ENCODE results near the gene ARHGEF19.
A peak's percentile ranks its signal among the peaks of the same experiment; 100 is the strongest.
"Not testable (repeated sequence)": the region's sequence is repeated elsewhere in the genome, so short reads cannot be mapped to it uniquely, and the experiment has no call there.

The ARHGEF19 gene

GRCh38 chr1:16215882-16216753 is 3.7 kb upstream of the ARHGEF19 start:
- TF ChIP-seq CTCF (IDR thresholded peaks at IDR 0.05; ENCODE audit: borderline replicate concordance, control extremely low read depth, extremely low read depth, insufficient read depth, missing control alignments), result no peak
- peak; percentile 84 for DNase-seq (ENCODE audit: low spot score)

GRCh38 chr1:16215240-16215639 is 2.8 kb upstream of the ARHGEF19 start:
- DNase-seq (ENCODE audit: low spot score); in situ Hi-C loops (cut with MboI; ENCODE audit: low sequenced_read_pairs, unreplicated experiment): not testable (repeated sequence)

More at GRCh38 chr1:16215882-16216753, 3.7 kb upstream of the ARHGEF19 start:
- in situ Hi-C loops (cut with MboI; ENCODE audit: low sequenced_read_pairs, unreplicated experiment), result no loop called here

- in situ Hi-C loops (cut with MboI; ENCODE audit: low sequenced_read_pairs, unreplicated experiment); DNase-seq (ENCODE audit: low spot score): not testable (repeated sequence)
Observed at GRCh38 chr1:16213544-16213943, 1.1 kb upstream of the ARHGEF19 start.

- TF ChIP-seq CTCF (IDR thresholded peaks at IDR 0.05; ENCODE audit: borderline replicate concordance, control extremely low read depth, extremely low read depth, insufficient read depth, missing control alignments), result no peak
- DNase-seq (ENCODE audit: low spot score), result no peak
- in situ Hi-C loops (cut with MboI; ENCODE audit: low sequenced_read_pairs, unreplicated experiment), result no loop called here
Observed at GRCh38 chr1:16213013-16213412, 561 bp upstream of the ARHGEF19 start.

- no peak for TF ChIP-seq CTCF (IDR thresholded peaks at IDR 0.05; ENCODE audit: borderline replicate concordance, control extremely low read depth, extremely low read depth, insufficient read depth, missing control alignments)
- no peak for DNase-seq (ENCODE audit: low spot score)
- in situ Hi-C loops (cut with MboI; ENCODE audit: low sequenced_read_pairs, unreplicated experiment), result no loop called here
Observed at GRCh38 chr1:16211824-16212223, 628 bp downstream of the ARHGEF19 start.

- in situ Hi-C loops (cut with MboI; ENCODE audit: low sequenced_read_pairs, unreplicated experiment), result no loop called here
- DNase-seq (ENCODE audit: low spot score), result no peak
- no peak for TF ChIP-seq CTCF (IDR thresholded peaks at IDR 0.05; ENCODE audit: borderline replicate concordance, control extremely low read depth, extremely low read depth, insufficient read depth, missing control alignments)
Observed at GRCh38 chr1:16210581-16210980, 1.9 kb downstream of the ARHGEF19 start.

- in situ Hi-C loops (cut with MboI; ENCODE audit: low sequenced_read_pairs, unreplicated experiment), result no loop called here
- TF ChIP-seq CTCF (IDR thresholded peaks at IDR 0.05; ENCODE audit: borderline replicate concordance, control extremely low read depth, extremely low read depth, insufficient read depth, missing control alignments), result no peak
- DNase-seq (ENCODE audit: low spot score), result no peak
Observed at GRCh38 chr1:16209847-16210407, 2.5 kb downstream of the ARHGEF19 start.

Data from GM13976 (cell line).